Keratinocyte (primary cell): ENCODE measurements around the gene RERE. TPM values are rescaled to one million over a fixed set of nuclear protein-coding genes. Genes with fewer than 3 reads are reported as not detected.

Experiments
- DNase-seq: peaks from one replicate; pipeline ENCODE4 v3.0.0-alpha.2; 2011; ENCODE audit warnings: low read depth, missing footprints, low spot score
- FAIRE-seq: peaks from 2 replicates; lab custom pipeline; 2011; peaks lifted over from hg19 to GRCh38; lab: Jason Lieb, UNC
- H2AFZ ChIP-seq: 2 replicates; pipeline ENCODE4 v1.6.0; 2012; ENCODE audit warnings: low read length, control low read depth, inconsistent platforms; ENCODE audit not compliant: control insufficient read depth
- H3K27ac ChIP-seq: 2 replicates; pipeline ENCODE4 v1.5.1; 2011; ENCODE audit warnings: low read length; ENCODE audit not compliant: control insufficient read depth, insufficient read depth
- H3K27me3 ChIP-seq: 3 replicates; pipeline ENCODE4 v1.6.0; 2011; ENCODE audit warnings: low read length; ENCODE audit not compliant: control insufficient read depth, insufficient read depth; ENCODE audit errors: extremely low read depth
- H3K36me3 ChIP-seq, 2 experiments: 2 replicates in 1 of 2; 3 replicates in 1 of 2; pipeline ENCODE4 v1.5.1; 2011; ENCODE audit warnings: low read length in 2 of 2, mild to moderate bottlenecking in 1 of 2; ENCODE audit not compliant: control insufficient read depth in 2 of 2, insufficient read depth in 2 of 2; ENCODE audit errors: extremely low read depth in 1 of 2
- H3K4me1 ChIP-seq: 3 replicates; pipeline ENCODE4 v1.5.1; 2011; ENCODE audit warnings: low read length; ENCODE audit not compliant: control insufficient read depth, insufficient read depth; ENCODE audit errors: extremely low read depth
- H3K4me2 ChIP-seq: 3 replicates; pipeline ENCODE4 v1.6.0; 2011; ENCODE audit warnings: low read depth, low read length; ENCODE audit not compliant: control insufficient read depth, insufficient read depth; ENCODE audit errors: extremely low read depth
- H3K4me3 ChIP-seq, 3 experiments: fragments of 200-600 bp in 1 of 3; sonication (generic) in 1 of 3; 2 replicates in 2 of 3; 3 replicates in 1 of 3; pipeline ENCODE4 v1.5.1; 2011 to 2016; ENCODE audit warnings: low read length in 3 of 3, mild to moderate bottlenecking in 3 of 3, control low read depth in 2 of 3, inconsistent platforms in 1 of 3, low read depth in 1 of 3, mixed read lengths in 1 of 3, mixed run types in 1 of 3, moderate library complexity in 1 of 3; ENCODE audit not compliant: control insufficient read depth in 2 of 3, insufficient read depth in 2 of 3; ENCODE audit errors: extremely low read depth in 1 of 3
- H3K79me2 ChIP-seq: 2 replicates; pipeline ENCODE4 v1.6.0; 2012; ENCODE audit warnings: low read length; ENCODE audit not compliant: control insufficient read depth, insufficient read depth
- H3K9ac ChIP-seq: 3 replicates; pipeline ENCODE4 v1.6.0; 2011; ENCODE audit warnings: low read length; ENCODE audit not compliant: control insufficient read depth, insufficient read depth; ENCODE audit errors: extremely low read depth
- H3K9me1 ChIP-seq: 3 replicates; pipeline ENCODE4 v1.6.0; 2011; ENCODE audit warnings: low read length; ENCODE audit not compliant: control insufficient read depth, insufficient read depth; ENCODE audit errors: extremely low read depth
- H3K9me3 ChIP-seq: 2 replicates; pipeline ENCODE4 v1.5.1; 2012; ENCODE audit warnings: low read depth, low read length; ENCODE audit not compliant: control insufficient read depth
- H4K20me1 ChIP-seq: 3 replicates; pipeline ENCODE4 v1.6.0; 2011; ENCODE audit warnings: low read length; ENCODE audit not compliant: control insufficient read depth, insufficient read depth; ENCODE audit errors: extremely low read depth
- CTCF ChIP-seq, 3 experiments: IDR thresholded peaks in 1 of 3; conservative IDR thresholded peaks in 1 of 3; optimal IDR thresholded peaks in 1 of 3; 2 replicates in 2 of 3; 3 replicates in 1 of 3; pipeline versions ENCODE3 to v1.5.1; 2011; ENCODE audit warnings: low read length in 3 of 3, mild to moderate bottlenecking in 3 of 3, moderate library complexity in 2 of 3, control low read depth in 1 of 3, inconsistent platforms in 1 of 3; ENCODE audit not compliant: insufficient read depth in 2 of 3; ENCODE audit errors: extremely low read depth in 1 of 3
- EZH2 ChIP-seq: IDR thresholded peaks from one replicate; pipeline ENCODE4 v1.6.1; 2012; ENCODE audit warnings: inconsistent platforms, mild to moderate bottlenecking, low read length, moderate library complexity
- dilution Hi-C: fragments of 300-500 bp; cut with MboI; formaldehyde crosslinking; loops from one replicate; pipeline ENCODE4 v1.7.0; 2020; ENCODE audit warnings: low sequenced_read_pairs; ENCODE audit not compliant: extremely low pct_ligation_motif_present
- polyA plus RNA-seq, 5 experiments: library from polyadenylated mRNA; depleted of rRNA in 3 of 5; stranded (reverse) in 3 of 5; stranded (forward) in 1 of 5; unstranded in 1 of 5; fragments of >200 nt; gene quantifications; 1 replicate in 1 of 5; 2 replicates in 3 of 5; 3 replicates in 1 of 5; pipeline versions ENCODE4 v1.2.1 to v1.2.3, GENCODE V29; 2011 to 2012; ENCODE audit warnings: missing spikeins in 2 of 5, low read depth in 1 of 5, low replicate concordance in 1 of 5

The RERE gene
- polyA plus RNA-seq, 1 donor (not counting 4 experiments of a cell fraction or from before 2014, with no cell fraction given), result 3.8 TPM

- H4K20me1 ChIP-seq, result peaks cover 75% of the 10 kb centered on the region
- H3K4me2 ChIP-seq, result no peak overlapping the region
- H3K4me3 ChIP-seq, result no peak overlapping the region
- no peak for TF ChIP-seq CTCF (optimal IDR thresholded peaks at IDR 0.05 in 1 of 3, IDR thresholded peaks at IDR 0.05 in 1 of 3, conservative IDR thresholded peaks at IDR 0.05 in 1 of 3; ENCODE audit: extremely low read depth in 1 of 3, insufficient read depth in 2 of 3, low read length in 3 of 3)
- no peak for TF ChIP-seq EZH2
- H3K9me3 ChIP-seq, result no peaks in the 10 kb centered on the region
- peaks cover 36% of the 10 kb centered on the region for H3K79me2 ChIP-seq
- H3K9me1 ChIP-seq, result no peaks in the 10 kb centered on the region
- no peaks in the 10 kb centered on the region for H3K4me1 ChIP-seq
- H3K27me3 ChIP-seq, result no peaks in the 10 kb centered on the region
- DNase-seq (no peak), FAIRE-seq (no peak)
- H2AFZ ChIP-seq, result no peak overlapping the region
- H3K9ac ChIP-seq, result no peak overlapping the region
- H3K36me3 ChIP-seq, result peaks cover 66 to 86% of the 10 kb centered on the region in 2 experiments
- dilution Hi-C loops, result no loop called here
- H3K27ac ChIP-seq, result no peak overlapping the region
Observed at GRCh38 chr1:8863794-8864233, 46.4 kb upstream of the RERE start.

- Histone ChIP-seq H3K79me2 (peaks cover 33% of the 10 kb centered on the region), H3K27me3 (no peaks in the 10 kb centered on the region), H3K4me3 (no peak overlapping the region), H3K9me1 (no peaks in the 10 kb centered on the region), H4K20me1 (peaks cover 72% of the 10 kb centered on the region), H3K4me2 (no peak overlapping the region), H2AFZ (no peak overlapping the region), H3K36me3 (peaks cover 65 to 86% of the 10 kb centered on the region in 2 experiments), H3K27ac (no peak overlapping the region), H3K4me1 (no peaks in the 10 kb centered on the region), H3K9ac (no peak overlapping the region), H3K9me3 (no peaks in the 10 kb centered on the region)
- dilution Hi-C loops, result no loop called here
- FAIRE-seq, result no peak
- no peak for TF ChIP-seq CTCF (optimal IDR thresholded peaks at IDR 0.05 in 1 of 3, IDR thresholded peaks at IDR 0.05 in 1 of 3, conservative IDR thresholded peaks at IDR 0.05 in 1 of 3; ENCODE audit: extremely low read depth in 1 of 3, insufficient read depth in 2 of 3, low read length in 3 of 3)
- TF ChIP-seq EZH2, result no peak
- DNase-seq, result no peak
Observed at GRCh38 chr1:8863138-8863537, 45.7 kb upstream of the RERE start.
